NCI-H460 (cell line): ENCODE results near the gene ZNF865. TPM values are rescaled to one million over a fixed set of nuclear protein-coding genes. Genes with fewer than 3 reads are reported as not detected.

ENCODE experiments used
- DNase-seq: peaks from one replicate; pipeline ENCODE4 v3.0.0-alpha.2; 2016; ENCODE audit warnings: low read depth; ENCODE audit errors: extremely low read depth
- total RNA-seq: library from RNA; depleted of rRNA; stranded (reverse); fragments of >200 nt; shearing (Covaris generic); gene quantifications from 2 replicates; pipeline ENCODE4 v1.2.3, GENCODE V29; 2014

ZNF865 gene
- total RNA-seq, 1 experiment from 2014 or later: 1.1 TPM

GRCh38 chr19:55603115-55603514 is 2.3 kb upstream of the ZNF865 start:
- DNase-seq: no peak

- no peak for DNase-seq
Measured at GRCh38 chr19:55603581-55604292, 1.7 kb upstream of the ZNF865 start.

- peak; percentile 93 for DNase-seq
Measured at GRCh38 chr19:55605207-55605636, 225 bp upstream of the ZNF865 start.

- DNase-seq: no peak
Measured at GRCh38 chr19:55606471-55606787, 982 bp downstream of the ZNF865 start.

GRCh38 chr19:55606817-55607216 is 1.4 kb downstream of the ZNF865 start:
- DNase-seq: no peak

- DNase-seq: no peak
Measured at GRCh38 chr19:55609326-55609725, 3.9 kb downstream of the ZNF865 start.

- no peak for DNase-seq
Measured at GRCh38 chr19:55611300-55611982, 6.0 kb downstream of the ZNF865 start.

- DNase-seq: no peak
Measured at GRCh38 chr19:55611983-55612645, 6.7 kb downstream of the ZNF865 start.

- no peak for DNase-seq
Measured at GRCh38 chr19:55613396-55613795, 7.9 kb downstream of the ZNF865 start.

- DNase-seq: no peak
Measured at GRCh38 chr19:55613930-55614710, 8.7 kb downstream of the ZNF865 start.

- DNase-seq: no peak
Measured at GRCh38 chr19:55614711-55615542, 9.5 kb downstream of the ZNF865 start.

- no peak for DNase-seq
Measured at GRCh38 chr19:55615543-55616394, 10.3 kb downstream of the ZNF865 start.

GRCh38 chr19:55616395-55616875 is 11.0 kb downstream of the ZNF865 start:
- no peak for DNase-seq

GRCh38 chr19:55617426-55617825 is 12.0 kb downstream of the ZNF865 start:
- no peak for DNase-seq

- DNase-seq: no peak
Measured at GRCh38 chr19:55618426-55618825, 13.0 kb downstream of the ZNF865 start.

GRCh38 chr19:55619286-55619685 is 13.8 kb downstream of the ZNF865 start:
- DNase-seq: no peak

- no peak for DNase-seq
Measured at GRCh38 chr19:55620410-55621204, 15.2 kb downstream of the ZNF865 start.

- DNase-seq: no peak
Measured at GRCh38 chr19:55621205-55621672, 15.8 kb downstream of the ZNF865 start.
